ENCODE data around the gene DENND6B. TPM values are rescaled to one million over a fixed set of nuclear protein-coding genes. Genes with fewer than 3 reads are reported as not detected.

Gene DENND6B
- polyA plus RNA-seq, 1 donor from 2014 or later: 51.0 TPM

- Histone ChIP-seq H3K9ac (ENCODE audit: low read length) (no peak overlapping the region), H3K4me2 (ENCODE audit: low read length) (no peak overlapping the region), H3K4me3 (ENCODE audit: low read length) (no peak overlapping the region)
Observed at GRCh38 chr22:50302564-50302963, 24.2 kb downstream of the DENND6B start.

GRCh38 chr22:50302041-50302541, 24.7 kb downstream of the DENND6B start:
- Histone ChIP-seq H3K9me2 (ENCODE audit: insufficient read depth, low read length) (no peaks in the 10 kb centered on the region), H3K9me3 (ENCODE audit: low read length) (no peaks in the 10 kb centered on the region), H2AFZ (ENCODE audit: low read depth, low read length) (no peak overlapping the region), H3K4me3 (ENCODE audit: low read length) (no peak overlapping the region), H3K36me3 (ENCODE audit: insufficient read depth, low read length) (no peaks in the 10 kb centered on the region), H4K20me1 (ENCODE audit: insufficient read depth) (peaks cover 10% of the 10 kb centered on the region), H3F3A (ENCODE audit: insufficient read depth, low read length, poor library complexity, severe bottlenecking) (no peaks in the 10 kb centered on the region), H3K79me2 (replicated peaks; ENCODE audit: insufficient read depth, low read length) (peaks cover 78% of the 10 kb centered on the region), H3K4me2 (ENCODE audit: low read length) (no peak overlapping the region), H3K9ac (ENCODE audit: low read length) (no peak overlapping the region), H3K27me3 (ENCODE audit: insufficient read depth, low read depth, low read length) (no peaks in the 10 kb centered on the region), H3K27ac (ENCODE audit: low read length) (no peak overlapping the region)
- TF ChIP-seq POLR2AphosphoS5 (IDR thresholded peaks at IDR 0.05) (no peak), EP300 (conservative IDR thresholded peaks at IDR 0.05; ENCODE audit: poor library complexity, severe bottlenecking) (no peak), MXI1 (conservative IDR thresholded peaks at IDR 0.05; ENCODE audit: poor library complexity, severe bottlenecking) (no peak), TAF1 (IDR thresholded peaks at IDR 0.05; ENCODE audit: low read depth) (no peak), CTCF (IDR thresholded peaks at IDR 0.05; ENCODE audit: poor library complexity, severe bottlenecking) (no peak), RAD21 (conservative IDR thresholded peaks at IDR 0.05) (no peak), REST (IDR thresholded peaks at IDR 0.05; ENCODE audit: borderline replicate concordance) (no peak)

More at GRCh38 chr22:50302564-50302963, 24.2 kb downstream of the DENND6B start:
- no peaks in the 10 kb centered on the region for H3K9me2 ChIP-seq (ENCODE audit: insufficient read depth, low read length)
- H3K79me2 ChIP-seq (replicated peaks; ENCODE audit: insufficient read depth, low read length): peaks cover 76% of the 10 kb centered on the region
- no peak overlapping the region for H3K27ac ChIP-seq (ENCODE audit: low read length)
- no peaks in the 10 kb centered on the region for H3F3A ChIP-seq (ENCODE audit: insufficient read depth, low read length, poor library complexity, severe bottlenecking)
- H3K36me3 ChIP-seq (ENCODE audit: insufficient read depth, low read length): no peaks in the 10 kb centered on the region
- H3K27me3 ChIP-seq (ENCODE audit: insufficient read depth, low read depth, low read length): no peaks in the 10 kb centered on the region
- H3K9me3 ChIP-seq (ENCODE audit: low read length): no peaks in the 10 kb centered on the region
- no peak for TF ChIP-seq SMC3 (conservative IDR thresholded peaks at IDR 0.05; ENCODE audit: poor library complexity)
- TF ChIP-seq MXI1 (conservative IDR thresholded peaks at IDR 0.05; ENCODE audit: poor library complexity, severe bottlenecking): no peak
- peaks cover 7% of the 10 kb centered on the region for H4K20me1 ChIP-seq (ENCODE audit: insufficient read depth)
- no peak overlapping the region for H2AFZ ChIP-seq (ENCODE audit: low read depth, low read length)

- Histone ChIP-seq H3K79me2 (replicated peaks; ENCODE audit: insufficient read depth, low read length) (peaks cover 78% of the 10 kb centered on the region), H3K27me3 (ENCODE audit: insufficient read depth, low read depth, low read length) (no peaks in the 10 kb centered on the region), H3K9me2 (ENCODE audit: insufficient read depth, low read length) (no peaks in the 10 kb centered on the region), H3F3A (ENCODE audit: insufficient read depth, low read length, poor library complexity, severe bottlenecking) (no peaks in the 10 kb centered on the region), H3K36me3 (ENCODE audit: insufficient read depth, low read length) (no peaks in the 10 kb centered on the region), H3K9me3 (ENCODE audit: low read length) (no peaks in the 10 kb centered on the region), H4K20me1 (ENCODE audit: insufficient read depth) (peaks cover 10% of the 10 kb centered on the region), H3K4me3 (ENCODE audit: low read length) (no peak overlapping the region), H3K9ac (ENCODE audit: low read length) (no peak overlapping the region), H3K27ac (ENCODE audit: low read length) (no peak overlapping the region), H2AFZ (ENCODE audit: low read depth, low read length) (no peak overlapping the region), H3K4me2 (ENCODE audit: low read length) (no peak overlapping the region)
- no peak for TF ChIP-seq SMC3 (conservative IDR thresholded peaks at IDR 0.05; ENCODE audit: poor library complexity)
- TF ChIP-seq TAF1 (IDR thresholded peaks at IDR 0.05; ENCODE audit: low read depth): no peak
- TF ChIP-seq EP300 (conservative IDR thresholded peaks at IDR 0.05; ENCODE audit: poor library complexity, severe bottlenecking): no peak
- no peak for TF ChIP-seq POLR2AphosphoS5 (IDR thresholded peaks at IDR 0.05)
- no peak for TF ChIP-seq REST (IDR thresholded peaks at IDR 0.05; ENCODE audit: borderline replicate concordance)
- TF ChIP-seq RAD21 (conservative IDR thresholded peaks at IDR 0.05): no peak
- TF ChIP-seq EZH2 (IDR thresholded peaks at IDR 0.05; ENCODE audit: borderline replicate concordance, insufficient read depth, low read length, poor library complexity, severe bottlenecking): no peak
- TF ChIP-seq CTCF (IDR thresholded peaks at IDR 0.05; ENCODE audit: poor library complexity, severe bottlenecking): no peak
- no peak for TF ChIP-seq MXI1 (conservative IDR thresholded peaks at IDR 0.05; ENCODE audit: poor library complexity, severe bottlenecking)
Observed at GRCh38 chr22:50301581-50301991, 25.2 kb downstream of the DENND6B start.
